HL-60 (cell line): ENCODE measurements around the gene KCNJ15.

Experiments
- DNase-seq, 2 experiments: peaks; one replicate each; pipeline ENCODE4 v3.0.0-alpha.2; 2010 to 2020; ENCODE audit warnings: low read depth in 1 of 2, low spot score in 1 of 2
- H3K27ac ChIP-seq: fragments of 250-450 bp; sonication (Bioruptor Pico); replicated peaks from 2 replicates; pipeline ENCODE4 v1.5.1; 2020; ENCODE audit warnings: mild to moderate bottlenecking, moderate library complexity
- H3K27me3 ChIP-seq: fragments of 250-450 bp; sonication (Bioruptor Pico); 2 replicates; pipeline ENCODE4 v1.5.1; 2021; ENCODE audit warnings: mild to moderate bottlenecking, moderate library complexity; ENCODE audit not compliant: insufficient read depth, poor library complexity, severe bottlenecking
- H3K4me3 ChIP-seq: replicated peaks from 2 replicates; pipeline ENCODE4 v1.5.1; 2011; ENCODE audit warnings: mild to moderate bottlenecking, control low read depth, low read length; ENCODE audit not compliant: insufficient read depth
- GABPA ChIP-seq: IDR thresholded peaks from 2 replicates; pipeline ENCODE4 v1.6.1; 2012; ENCODE audit warnings: low read depth
- POLR2AphosphoS5 ChIP-seq: IDR thresholded peaks from 2 replicates; pipeline ENCODE4 v1.6.1; 2012; ENCODE audit warnings: low read depth
- SPI1 ChIP-seq: IDR thresholded peaks from 2 replicates; pipeline ENCODE4 v1.6.1; 2012; ENCODE audit warnings: low read depth, mild to moderate bottlenecking, borderline replicate concordance
- TF ChIP-seq, protein P1 (sequence below): IDR thresholded peaks from one replicate; pipeline ENCODE4 v1.5.1; 2011; ENCODE audit warnings: low read length, control low read depth, inconsistent platforms; ENCODE audit not compliant: insufficient read depth
- TF ChIP-seq, protein P2 (sequence below): IDR thresholded peaks from 2 replicates; pipeline ENCODE4 v1.6.1; 2012; ENCODE audit warnings: low read depth; ENCODE audit not compliant: insufficient replicate concordance

The KCNJ15 gene

DNA sequence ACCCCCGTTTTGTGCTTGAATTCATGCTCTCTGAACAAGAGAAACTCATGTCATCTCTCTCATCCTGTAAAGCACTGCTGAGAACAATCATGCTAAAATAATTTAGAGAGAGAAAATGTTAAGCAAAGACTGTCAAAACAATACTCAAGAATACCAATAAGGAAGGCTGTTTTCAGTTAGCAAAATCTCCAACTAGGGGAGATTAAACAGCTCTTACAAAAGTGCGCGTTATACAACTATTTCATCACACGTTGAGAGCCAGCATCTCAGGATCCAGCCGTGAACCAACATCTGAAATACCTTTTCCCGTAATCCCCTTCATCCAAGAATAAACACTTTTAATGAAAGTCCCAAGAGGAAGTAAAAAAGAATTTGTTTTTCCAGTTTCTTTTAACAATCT lies 44.1 kb upstream of the KCNJ15 start:
- no peak for TF ChIP-seq SPI1
- no peak for TF ChIP-seq GABPA
- TF ChIP-seq, protein P1, sequence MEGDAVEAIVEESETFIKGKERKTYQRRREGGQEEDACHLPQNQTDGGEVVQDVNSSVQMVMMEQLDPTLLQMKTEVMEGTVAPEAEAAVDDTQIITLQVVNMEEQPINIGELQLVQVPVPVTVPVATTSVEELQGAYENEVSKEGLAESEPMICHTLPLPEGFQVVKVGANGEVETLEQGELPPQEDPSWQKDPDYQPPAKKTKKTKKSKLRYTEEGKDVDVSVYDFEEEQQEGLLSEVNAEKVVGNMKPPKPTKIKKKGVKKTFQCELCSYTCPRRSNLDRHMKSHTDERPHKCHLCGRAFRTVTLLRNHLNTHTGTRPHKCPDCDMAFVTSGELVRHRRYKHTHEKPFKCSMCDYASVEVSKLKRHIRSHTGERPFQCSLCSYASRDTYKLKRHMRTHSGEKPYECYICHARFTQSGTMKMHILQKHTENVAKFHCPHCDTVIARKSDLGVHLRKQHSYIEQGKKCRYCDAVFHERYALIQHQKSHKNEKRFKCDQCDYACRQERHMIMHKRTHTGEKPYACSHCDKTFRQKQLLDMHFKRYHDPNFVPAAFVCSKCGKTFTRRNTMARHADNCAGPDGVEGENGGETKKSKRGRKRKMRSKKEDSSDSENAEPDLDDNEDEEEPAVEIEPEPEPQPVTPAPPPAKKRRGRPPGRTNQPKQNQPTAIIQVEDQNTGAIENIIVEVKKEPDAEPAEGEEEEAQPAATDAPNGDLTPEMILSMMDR = no peak
- TF ChIP-seq, protein P2, sequence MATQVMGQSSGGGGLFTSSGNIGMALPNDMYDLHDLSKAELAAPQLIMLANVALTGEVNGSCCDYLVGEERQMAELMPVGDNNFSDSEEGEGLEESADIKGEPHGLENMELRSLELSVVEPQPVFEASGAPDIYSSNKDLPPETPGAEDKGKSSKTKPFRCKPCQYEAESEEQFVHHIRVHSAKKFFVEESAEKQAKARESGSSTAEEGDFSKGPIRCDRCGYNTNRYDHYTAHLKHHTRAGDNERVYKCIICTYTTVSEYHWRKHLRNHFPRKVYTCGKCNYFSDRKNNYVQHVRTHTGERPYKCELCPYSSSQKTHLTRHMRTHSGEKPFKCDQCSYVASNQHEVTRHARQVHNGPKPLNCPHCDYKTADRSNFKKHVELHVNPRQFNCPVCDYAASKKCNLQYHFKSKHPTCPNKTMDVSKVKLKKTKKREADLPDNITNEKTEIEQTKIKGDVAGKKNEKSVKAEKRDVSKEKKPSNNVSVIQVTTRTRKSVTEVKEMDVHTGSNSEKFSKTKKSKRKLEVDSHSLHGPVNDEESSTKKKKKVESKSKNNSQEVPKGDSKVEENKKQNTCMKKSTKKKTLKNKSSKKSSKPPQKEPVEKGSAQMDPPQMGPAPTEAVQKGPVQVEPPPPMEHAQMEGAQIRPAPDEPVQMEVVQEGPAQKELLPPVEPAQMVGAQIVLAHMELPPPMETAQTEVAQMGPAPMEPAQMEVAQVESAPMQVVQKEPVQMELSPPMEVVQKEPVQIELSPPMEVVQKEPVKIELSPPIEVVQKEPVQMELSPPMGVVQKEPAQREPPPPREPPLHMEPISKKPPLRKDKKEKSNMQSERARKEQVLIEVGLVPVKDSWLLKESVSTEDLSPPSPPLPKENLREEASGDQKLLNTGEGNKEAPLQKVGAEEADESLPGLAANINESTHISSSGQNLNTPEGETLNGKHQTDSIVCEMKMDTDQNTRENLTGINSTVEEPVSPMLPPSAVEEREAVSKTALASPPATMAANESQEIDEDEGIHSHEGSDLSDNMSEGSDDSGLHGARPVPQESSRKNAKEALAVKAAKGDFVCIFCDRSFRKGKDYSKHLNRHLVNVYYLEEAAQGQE = no peak
- TF ChIP-seq POLR2AphosphoS5 = no peak
- DNase-seq = no peak
- H3K4me3 ChIP-seq = no peak overlapping the region

DNA sequence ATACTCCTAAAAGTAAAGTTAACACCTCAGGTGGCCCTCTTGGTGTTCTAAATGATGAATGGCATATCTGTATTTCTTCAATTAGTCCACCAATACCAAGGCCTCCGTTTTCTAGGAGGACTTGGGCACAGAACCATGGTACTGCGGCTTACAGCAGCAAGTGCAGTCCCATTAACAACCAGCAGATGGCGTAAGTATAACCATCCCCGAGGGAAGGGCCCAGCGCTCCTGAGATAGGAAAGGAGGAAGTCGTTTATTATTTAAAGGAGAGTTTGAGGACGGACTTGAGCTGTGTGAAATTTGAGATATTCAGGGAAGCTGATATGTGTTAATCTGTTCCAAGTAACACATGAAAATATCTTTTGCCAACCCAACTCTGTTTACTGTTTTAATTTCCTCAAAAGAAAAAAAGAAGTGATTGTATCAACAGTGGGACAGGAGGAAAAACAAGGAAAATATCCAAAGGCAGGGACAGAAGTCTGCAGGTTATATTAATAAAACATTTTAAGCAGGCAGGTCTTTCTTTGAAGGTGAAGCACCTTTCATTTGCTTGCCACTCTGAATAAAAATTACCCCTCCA lies 37.7 kb upstream of the KCNJ15 start:
- TF ChIP-seq, protein P2 = no peak
- peak; percentile 89 for TF ChIP-seq SPI1
- TF ChIP-seq, protein P1 = peak; percentile 83
- no peak overlapping the region for H3K27ac ChIP-seq
- H3K4me3 ChIP-seq = no peak overlapping the region
- H3K27me3 ChIP-seq = no peaks in the 10 kb centered on the region
- DNase-seq = peak; percentile 72 to 81

More for the DNA sequence above, 44.1 kb upstream of the KCNJ15 start:
- no peak overlapping the region for H3K27ac ChIP-seq
- H3K27me3 ChIP-seq = no peaks in the 10 kb centered on the region

DNA sequence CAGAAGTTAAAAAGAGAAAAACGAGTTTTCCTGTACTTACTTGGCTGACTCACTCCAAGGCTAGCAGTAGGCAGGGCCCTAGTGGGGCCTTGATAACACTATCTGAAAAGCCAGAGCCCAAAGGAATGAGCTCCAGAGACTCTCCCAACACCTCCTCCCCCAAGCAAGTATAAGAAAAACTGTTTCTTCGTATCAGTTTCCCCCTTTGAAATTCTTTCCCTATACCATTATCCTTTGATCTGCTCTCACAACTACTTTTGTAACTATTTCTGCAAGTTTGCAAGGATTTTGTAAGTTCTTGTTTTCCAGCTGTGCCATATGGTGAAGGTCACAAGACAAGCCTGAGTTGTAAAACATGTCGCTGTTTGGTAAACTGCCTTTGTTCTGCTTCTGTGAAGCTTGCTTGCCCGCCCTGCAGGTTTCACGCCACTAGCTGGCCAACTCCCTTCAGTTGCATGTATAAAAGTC lies 36.5 kb upstream of the KCNJ15 start:
- Histone ChIP-seq H3K27ac (peak overlapping the region; percentile 32), H3K4me3 (no peak overlapping the region), H3K27me3 (no peaks in the 10 kb centered on the region)
- TF ChIP-seq, protein P2 = no peak
- TF ChIP-seq POLR2AphosphoS5 (no peak), SPI1 (no peak), GABPA (no peak)
- TF ChIP-seq, protein P1 = no peak
- peak in 1 of 2 experiments; percentile 51 for DNase-seq
